ENCODE data around the gene TALDO1.

Gene TALDO1

GRCh38 chr11:788953-789940, 42.0 kb downstream of the TALDO1 start:
- DNase-seq: no peak

GRCh38 chr11:789943-790342, 42.7 kb downstream of the TALDO1 start, which contains the start of gene CEND1:
Gene CEND1, minus strand, starts transcription at chr11:790090. Its CDS starts 1,514 bp downstream, at chr11:788576.
- peak; percentile 25 to 66 (median 54) for DNase-seq

- DNase-seq: no peak
Observed at GRCh38 chr11:790721-791564, 43.7 kb downstream of the TALDO1 start.

GRCh38 chr11:791658-792534, 44.6 kb downstream of the TALDO1 start:
- no peak for DNase-seq

GRCh38 chr11:792535-792821, 45.2 kb downstream of the TALDO1 start:
- no peak for DNase-seq

- DNase-seq: no peak
Observed at GRCh38 chr11:792873-793272, 45.6 kb downstream of the TALDO1 start.

- no peak for DNase-seq
Observed at GRCh38 chr11:793556-793955, 46.3 kb downstream of the TALDO1 start.

GRCh38 chr11:794013-794765, 46.9 kb downstream of the TALDO1 start:
- DNase-seq: no peak

GRCh38 chr11:794766-795633, 47.7 kb downstream of the TALDO1 start:
- DNase-seq: no peak

GRCh38 chr11:795634-796564, 48.6 kb downstream of the TALDO1 start:
- peak; percentile 92 to 95 (median 93) for DNase-seq

- no peak for DNase-seq
Observed at GRCh38 chr11:796565-797295, 49.5 kb downstream of the TALDO1 start.

- DNase-seq: peak; percentile 79 to 89 (median 85)
Observed at GRCh38 chr11:797296-798092, 50.2 kb downstream of the TALDO1 start.

- DNase-seq: peak; percentile 86 to 97 (median 93)
Observed at GRCh38 chr11:798093-798713, 50.9 kb downstream of the TALDO1 start, which contains the start of gene SLC25A22. Gene SLC25A22, minus strand, starts transcription at chr11:798281. Its CDS starts 3,275 bp downstream, at chr11:795006.

- DNase-seq: no peak
Observed at GRCh38 chr11:799641-800316, 52.5 kb downstream of the TALDO1 start.

- no peak for DNase-seq
Observed at GRCh38 chr11:800473-800872, 53.2 kb downstream of the TALDO1 start.

GRCh38 chr11:801097-801780, 54.0 kb downstream of the TALDO1 start:
- no peak for DNase-seq
